HG02852 (cell line): ENCODE measurements around the gene PAK2.
"Not testable (repeated sequence)": the region's sequence is repeated elsewhere in the genome, so short reads cannot be mapped to it uniquely, and the experiment has no call there.

Experiments used
- ATAC-seq: cut with Tn5 transposase; IDR thresholded peaks from one replicate; pipeline ENCODE4 v1.9.1; 2021; ENCODE audit warnings: mild to moderate bottlenecking, moderate library complexity; ENCODE audit not compliant: unreplicated experiment

Gene PAK2

GRCh38 chr3:196842567-196843434, 103.1 kb downstream of the PAK2 start:
- no peak for ATAC-seq

- no peak for ATAC-seq
Observed at GRCh38 chr3:196843435-196844110, 103.9 kb downstream of the PAK2 start.

- not testable (repeated sequence) for ATAC-seq
Observed at GRCh38 chr3:196844235-196845219, 104.9 kb downstream of the PAK2 start.

- not testable (repeated sequence) for ATAC-seq
Observed at GRCh38 chr3:196848375-196848774, 108.7 kb downstream of the PAK2 start.

GRCh38 chr3:196849180-196849741, 109.6 kb downstream of the PAK2 start:
- ATAC-seq: no peak

GRCh38 chr3:196863000-196863399, 123.3 kb downstream of the PAK2 start:
- ATAC-seq: not testable (repeated sequence)

- ATAC-seq: no peak
Observed at GRCh38 chr3:196867155-196867506, 127.5 kb downstream of the PAK2 start.

- ATAC-seq: peak; percentile 93
Observed at GRCh38 chr3:196867507-196868296, 128.0 kb downstream of the PAK2 start, which contains the start of gene SENP5. Gene SENP5 (plus strand): TSS chr3:196867920. CDS start chr3:196885182, 17,262 bp downstream.

- peak; percentile 28 for ATAC-seq
Observed at GRCh38 chr3:196868297-196868661, 128.6 kb downstream of the PAK2 start.

GRCh38 chr3:196872316-196872715, 132.7 kb downstream of the PAK2 start:
- ATAC-seq: no peak

- not testable (repeated sequence) for ATAC-seq
Observed at GRCh38 chr3:196874511-196875094, 134.9 kb downstream of the PAK2 start.

- ATAC-seq: no peak
Observed at GRCh38 chr3:196875258-196875657, 135.6 kb downstream of the PAK2 start.
